Vagina (tissue), 2 donors: ENCODE results near the gene C13orf46.

Experiments used
- POLR2A ChIP-seq, 2 donors: fragments of 450-650 bp; IDR thresholded peaks; one replicate each; pipeline ENCODE4 v1.6.1; 2017; ENCODE audit warnings: antibody characterized with exemption in 2 of 2, mild to moderate bottlenecking in 2 of 2, moderate library complexity in 2 of 2
- POLR2AphosphoS5 ChIP-seq, 2 donors: sonication (generic); formaldehyde crosslinking; IDR thresholded peaks; one replicate each; pipeline ENCODE4 v1.9.0; 2017; ENCODE audit warnings: antibody characterized with exemption in 2 of 2, mild to moderate bottlenecking in 2 of 2, low read depth in 1 of 2; ENCODE audit not compliant: insufficient read depth in 1 of 2
- TF ChIP-seq, protein P1 (sequence below), 3 experiments: fragments of 450-650 bp in 2 of 3; fragments of 200-600 bp in 1 of 3; sonication (generic) in 1 of 3; IDR thresholded peaks; one replicate each; pipeline ENCODE4 v1.5.1; 2017 to 2019; ENCODE audit warnings: antibody characterized with exemption in 3 of 3, mild to moderate bottlenecking in 2 of 3, moderate library complexity in 2 of 3

GRCh38 chr13:114021464-114022308, 47.8 kb upstream of the C13orf46 start:
- no peak for TF ChIP-seq POLR2AphosphoS5 (IDR thresholded peaks at IDR 0.05; ENCODE audit: insufficient read depth in 1 of 2, low read depth in 1 of 2)
- TF ChIP-seq POLR2A (IDR thresholded peaks at IDR 0.05), result no peak
- TF ChIP-seq, protein P1, sequence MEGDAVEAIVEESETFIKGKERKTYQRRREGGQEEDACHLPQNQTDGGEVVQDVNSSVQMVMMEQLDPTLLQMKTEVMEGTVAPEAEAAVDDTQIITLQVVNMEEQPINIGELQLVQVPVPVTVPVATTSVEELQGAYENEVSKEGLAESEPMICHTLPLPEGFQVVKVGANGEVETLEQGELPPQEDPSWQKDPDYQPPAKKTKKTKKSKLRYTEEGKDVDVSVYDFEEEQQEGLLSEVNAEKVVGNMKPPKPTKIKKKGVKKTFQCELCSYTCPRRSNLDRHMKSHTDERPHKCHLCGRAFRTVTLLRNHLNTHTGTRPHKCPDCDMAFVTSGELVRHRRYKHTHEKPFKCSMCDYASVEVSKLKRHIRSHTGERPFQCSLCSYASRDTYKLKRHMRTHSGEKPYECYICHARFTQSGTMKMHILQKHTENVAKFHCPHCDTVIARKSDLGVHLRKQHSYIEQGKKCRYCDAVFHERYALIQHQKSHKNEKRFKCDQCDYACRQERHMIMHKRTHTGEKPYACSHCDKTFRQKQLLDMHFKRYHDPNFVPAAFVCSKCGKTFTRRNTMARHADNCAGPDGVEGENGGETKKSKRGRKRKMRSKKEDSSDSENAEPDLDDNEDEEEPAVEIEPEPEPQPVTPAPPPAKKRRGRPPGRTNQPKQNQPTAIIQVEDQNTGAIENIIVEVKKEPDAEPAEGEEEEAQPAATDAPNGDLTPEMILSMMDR (IDR thresholded peaks at IDR 0.05), result no peak
